CD4-positive, alpha-beta T cell treated with Interleukin-4 for 1 hour (primary cell): ENCODE data around the gene PIP4K2A.

Source experiments
- DNase-seq, 2 donors: peaks; one replicate each; pipeline ENCODE4 v3.0.0-alpha.2; 2020 to 2022

PIP4K2A gene

GRCh38 chr10:22617516-22617915, 96.9 kb downstream of the PIP4K2A start:
- no peak for DNase-seq

GRCh38 chr10:22617051-22617450, 97.3 kb downstream of the PIP4K2A start:
- no peak for DNase-seq

GRCh38 chr10:22615819-22616499, 98.4 kb downstream of the PIP4K2A start:
- peak; percentile 60 to 73 for DNase-seq

- no peak for DNase-seq
Measured at GRCh38 chr10:22615101-22615500, 99.3 kb downstream of the PIP4K2A start.

- no peak for DNase-seq
Measured at GRCh38 chr10:22613011-22613410, 101.4 kb downstream of the PIP4K2A start.

GRCh38 chr10:22612318-22612717, 102.1 kb downstream of the PIP4K2A start:
- no peak for DNase-seq

GRCh38 chr10:22611425-22612115, 102.8 kb downstream of the PIP4K2A start:
- peak; percentile 80 to 90 for DNase-seq

- no peak for DNase-seq
Measured at GRCh38 chr10:22610610-22611009, 103.8 kb downstream of the PIP4K2A start.

GRCh38 chr10:22609719-22610465, 104.5 kb downstream of the PIP4K2A start:
- no peak for DNase-seq

- no peak for DNase-seq
Measured at GRCh38 chr10:22609251-22609650, 105.1 kb downstream of the PIP4K2A start.

GRCh38 chr10:22607261-22607660, 107.1 kb downstream of the PIP4K2A start:
- DNase-seq = no peak

GRCh38 chr10:22606164-22606614, 108.2 kb downstream of the PIP4K2A start:
- DNase-seq = peak; percentile 71 to 77

GRCh38 chr10:22605168-22605567, 109.2 kb downstream of the PIP4K2A start:
- DNase-seq = no peak

- no peak for DNase-seq
Measured at GRCh38 chr10:22604344-22605126, 109.8 kb downstream of the PIP4K2A start.

- DNase-seq = no peak
Measured at GRCh38 chr10:22603581-22603980, 110.8 kb downstream of the PIP4K2A start.

GRCh38 chr10:22601618-22602017, 112.8 kb downstream of the PIP4K2A start:
- DNase-seq = no peak

- DNase-seq = no peak
Measured at GRCh38 chr10:22599636-22600228, 114.6 kb downstream of the PIP4K2A start.

- no peak for DNase-seq
Measured at GRCh38 chr10:22599048-22599561, 115.3 kb downstream of the PIP4K2A start.

- DNase-seq = no peak
Measured at GRCh38 chr10:22598478-22598877, 115.9 kb downstream of the PIP4K2A start.

GRCh38 chr10:22597138-22597537, 117.2 kb downstream of the PIP4K2A start:
- peak; percentile 52 to 57 for DNase-seq

GRCh38 chr10:22593636-22594198, 120.7 kb downstream of the PIP4K2A start:
- DNase-seq = no peak

GRCh38 chr10:22593026-22593425, 121.4 kb downstream of the PIP4K2A start:
- DNase-seq = no peak
